Posterior cingulate gyrus (tissue), 11 donors: ENCODE results near the gene VPS13D.

ENCODE experiments used
- DNase-seq, 10 donors: peaks; one replicate each; pipeline versions ENCODE4 v3.0.0 to v3.0.0-alpha.2; 2020 to 2021; ENCODE audit warnings: mixed read lengths in 3 of 10
- intact Hi-C: fragments of 100-400 bp; cut with DNase I; formaldehyde crosslinking; loops from one replicate; pipeline ENCODE4 v1.15.1; 2023

VPS13D gene

DNA sequence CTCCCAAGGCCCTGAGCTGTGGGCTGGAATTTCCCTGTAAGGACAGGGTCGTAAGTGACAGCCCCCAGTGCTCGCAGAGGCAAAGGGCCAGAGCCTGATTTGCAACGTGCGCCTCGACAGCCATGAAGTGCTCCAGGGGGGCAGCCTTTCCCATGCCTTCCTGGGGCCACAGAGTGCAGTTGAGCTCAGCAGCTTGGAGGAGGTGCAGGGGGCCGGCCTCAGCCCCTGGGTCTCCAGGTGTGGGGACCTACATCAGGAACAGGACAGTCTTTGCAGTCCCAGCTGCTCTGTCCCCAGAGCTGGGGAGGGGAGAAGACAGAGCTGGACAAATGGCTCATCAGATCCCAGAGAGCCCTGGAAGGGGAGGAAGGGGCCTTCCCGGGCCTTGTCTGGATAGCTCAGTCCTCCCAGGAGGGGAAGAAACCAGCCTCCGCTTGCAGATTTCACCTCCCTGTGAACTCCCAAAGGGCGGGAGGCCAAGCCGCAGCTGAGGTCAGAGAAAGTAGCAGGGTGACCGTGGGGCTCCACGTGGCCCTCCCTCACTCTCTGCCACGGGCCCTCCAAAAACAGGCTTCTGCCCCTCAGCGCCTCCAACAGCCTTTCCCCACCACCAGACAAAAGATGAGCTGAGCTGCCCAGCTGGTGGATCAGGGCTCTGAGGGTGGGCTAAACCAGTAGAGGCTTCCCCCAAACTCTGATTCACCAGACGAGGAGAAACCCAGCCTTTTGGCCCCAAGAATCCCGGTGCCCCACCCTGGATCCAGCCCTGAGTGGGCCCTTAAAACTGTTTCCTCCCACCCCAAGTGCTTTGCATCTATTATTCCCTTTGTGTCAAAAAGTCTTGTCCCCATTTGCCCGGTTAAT, 311.7 kb downstream of the VPS13D start:
- DNase-seq: peak in 2 of 10 donors; percentile 59 to 75
- intact Hi-C loops: no loop called here

- peak in 1 of 10 donors; percentile 47 for DNase-seq
- intact Hi-C loops: no loop called here
Observed at GRCh38 chr1:12542138-12542465, 312.3 kb downstream of the VPS13D start.

GRCh38 chr1:12542616-12543592, 313.1 kb downstream of the VPS13D start:
- intact Hi-C loops: no loop called here
- peak in 1 of 10 donors; percentile 54 for DNase-seq

GRCh38 chr1:12543740-12544154, 313.9 kb downstream of the VPS13D start:
- intact Hi-C loops: no loop called here
- DNase-seq: no peak

GRCh38 chr1:12544357-12544756, 314.5 kb downstream of the VPS13D start:
- intact Hi-C loops: no loop called here
- no peak for DNase-seq

GRCh38 chr1:12544992-12545391, 315.2 kb downstream of the VPS13D start:
- DNase-seq: peak in 1 of 10 donors; percentile 55

GRCh38 chr1:12546771-12547585, 317.1 kb downstream of the VPS13D start:
- intact Hi-C loops: no loop called here
- DNase-seq: peak in 3 of 10 donors; percentile 36 to 86 (median 69)

More at GRCh38 chr1:12544992-12545391, 315.2 kb downstream of the VPS13D start:
- intact Hi-C loops: no loop called here

DNA sequence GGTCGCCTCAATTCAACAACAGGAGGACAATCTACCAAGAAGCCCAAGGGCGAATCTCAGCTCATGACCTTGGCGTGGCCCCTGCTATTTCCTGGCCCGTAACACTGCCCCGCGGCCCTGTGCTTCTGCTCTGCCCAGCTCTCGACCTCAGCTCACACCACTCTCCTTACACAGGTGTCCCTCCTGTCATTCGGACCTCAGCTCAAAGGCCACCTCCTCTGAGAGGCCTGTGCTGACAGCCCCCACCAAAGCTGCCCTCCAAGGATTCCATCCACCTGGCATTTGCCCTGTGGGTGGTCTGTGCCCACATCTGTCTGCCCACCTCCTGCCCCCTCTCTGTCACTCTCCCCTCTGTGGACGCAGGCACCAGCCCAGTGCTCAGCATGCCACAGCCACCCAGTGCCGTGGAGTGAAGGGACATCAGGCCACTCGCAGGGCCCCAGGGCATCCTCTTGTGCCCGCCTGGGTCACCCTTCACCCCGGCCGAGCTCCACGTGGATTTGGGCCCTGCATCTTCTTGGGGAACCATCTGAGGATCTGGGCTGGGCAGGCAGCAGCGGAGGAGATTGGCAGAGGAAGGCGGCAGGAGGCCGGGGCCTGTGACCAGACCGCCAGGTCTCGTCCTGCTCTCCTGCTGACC, 317.9 kb downstream of the VPS13D start:
- intact Hi-C loops: no loop called here

GRCh38 chr1:12548279-12548972, 318.6 kb downstream of the VPS13D start:
- intact Hi-C loops: no loop called here

More for the DNA sequence above, 317.9 kb downstream of the VPS13D start:
- peak in 1 of 10 donors; percentile 67 for DNase-seq

GRCh38 chr1:12548973-12549459, 319.2 kb downstream of the VPS13D start:
- peak in 2 of 10 donors; percentile 76 for DNase-seq
- intact Hi-C loops: no loop called here

More at GRCh38 chr1:12548279-12548972, 318.6 kb downstream of the VPS13D start:
- DNase-seq: peak in 1 of 10 donors; percentile 55

DNA sequence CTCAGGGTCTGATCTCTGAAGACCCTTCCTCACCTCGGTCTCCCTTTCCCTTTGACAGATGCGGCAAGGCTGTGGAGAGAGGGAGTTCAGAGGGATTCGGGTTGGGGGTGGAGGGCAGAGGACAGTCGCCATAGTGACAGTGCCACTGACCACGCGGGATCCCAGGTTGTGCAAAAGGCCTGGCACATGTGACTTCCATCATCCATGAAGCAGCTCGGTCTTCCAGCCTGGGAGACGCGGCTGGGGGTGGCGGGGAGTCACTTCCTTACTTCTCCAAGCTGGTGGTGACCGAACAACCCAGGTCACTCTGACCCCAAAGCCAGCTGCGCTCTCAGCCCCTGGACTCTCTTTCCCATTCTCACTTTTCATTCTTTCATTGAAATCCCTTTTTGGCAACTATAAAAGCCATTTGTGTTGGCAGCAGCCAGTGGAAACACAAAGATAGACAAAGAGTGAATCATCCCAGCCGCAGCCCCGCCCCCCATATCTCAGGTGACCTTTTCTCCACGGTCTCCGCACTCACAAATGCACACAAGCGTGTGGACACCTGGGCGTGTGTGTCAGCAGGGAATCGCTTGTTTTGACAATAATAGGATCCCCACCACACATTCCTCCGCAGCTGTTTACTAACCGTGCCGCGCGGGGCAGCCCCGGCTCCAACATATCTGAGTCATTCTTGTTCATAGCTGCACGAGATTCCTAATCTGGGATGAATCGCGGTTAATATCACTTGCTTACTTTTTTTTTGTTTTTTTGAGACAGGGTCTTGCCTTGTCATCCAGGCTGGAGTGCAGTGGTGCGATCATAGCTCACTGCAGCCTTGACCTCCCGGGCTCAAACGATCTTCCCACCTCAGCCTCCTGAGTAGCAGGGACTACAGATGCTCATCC, 319.9 kb downstream of the VPS13D start:
- DNase-seq: peak in 4 of 10 donors; percentile 29 to 84 (median 78)

DNA sequence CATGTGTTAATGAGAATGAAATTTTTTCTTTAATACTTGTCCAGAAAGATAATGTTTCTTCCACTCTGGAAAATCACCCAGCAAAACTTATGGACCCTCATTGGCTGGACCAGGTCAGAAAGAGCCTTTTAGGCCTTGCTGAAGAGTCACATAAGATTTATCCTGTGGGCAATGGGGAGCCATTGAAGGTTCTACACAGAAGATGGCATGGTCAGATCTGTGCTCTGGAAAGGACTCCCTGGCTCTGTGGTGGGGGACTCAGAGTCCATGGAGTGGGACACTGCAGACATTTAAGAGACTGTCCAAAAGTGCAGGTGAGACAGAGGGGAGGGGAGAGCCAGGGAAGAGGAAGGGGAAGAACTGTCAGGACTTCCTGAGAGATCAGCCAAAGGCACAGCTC, 321.8 kb downstream of the VPS13D start:
- DNase-seq: no peak
- intact Hi-C loops: no loop called here

More for the DNA sequence above, 319.9 kb downstream of the VPS13D start:
- intact Hi-C loops: no loop called here

- intact Hi-C loops: no loop called here
- DNase-seq: peak in 1 of 10 donors; percentile 78
Observed at GRCh38 chr1:12552111-12552888, 322.5 kb downstream of the VPS13D start.

DNA sequence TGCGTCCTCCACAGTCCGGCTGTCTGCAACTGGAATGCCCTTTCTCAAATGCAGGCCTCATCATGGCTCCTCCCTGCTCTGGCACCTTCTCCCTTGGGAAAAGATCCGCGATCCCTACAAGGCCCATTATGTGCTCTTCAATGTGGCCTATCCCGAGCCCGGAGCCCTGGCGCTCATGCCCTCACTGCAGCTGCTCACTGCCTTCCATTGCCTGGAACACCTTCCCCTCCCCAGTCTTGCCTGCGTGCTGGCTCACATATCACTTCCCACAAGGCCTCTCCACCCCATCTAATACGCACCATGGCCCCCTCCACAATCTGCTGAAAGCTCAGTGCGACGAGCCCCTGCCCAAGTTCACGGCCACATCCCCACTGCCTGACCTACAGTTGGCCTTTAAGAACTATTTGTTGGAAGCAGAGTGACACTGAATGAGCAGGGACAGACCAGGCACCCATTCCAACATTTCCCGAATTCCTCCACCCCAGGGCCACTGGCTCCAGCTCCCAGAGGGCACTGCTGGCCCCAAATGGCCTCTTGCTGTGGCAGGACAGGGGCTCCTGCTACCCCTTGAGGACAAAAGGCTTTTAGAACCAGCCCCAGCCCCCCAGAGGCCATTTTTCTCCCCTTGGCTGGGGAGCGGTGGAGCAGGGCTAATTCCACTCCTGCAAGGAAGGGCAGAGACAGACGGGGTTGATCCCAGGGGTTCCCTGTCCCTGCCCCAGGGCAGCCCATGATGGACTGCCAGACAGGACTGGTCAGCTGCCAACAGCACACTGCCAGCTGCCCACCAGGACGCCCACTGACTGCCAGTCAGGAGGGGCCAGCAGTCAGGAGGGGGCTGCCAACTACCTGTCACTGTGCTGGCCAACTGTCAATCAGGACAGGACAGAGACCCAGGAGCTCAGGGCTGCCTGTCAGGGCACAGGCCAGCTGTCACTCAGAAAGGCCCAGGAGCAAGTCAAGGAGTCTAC, 323.4 kb downstream of the VPS13D start:
- DNase-seq: no peak
- intact Hi-C loops: no loop called here

GRCh38 chr1:12553963-12554362, 324.1 kb downstream of the VPS13D start:
- intact Hi-C loops: no loop called here
- peak in 1 of 10 donors; percentile 0 for DNase-seq
